ENCODE measurements around the gene CABP2.

DNA sequence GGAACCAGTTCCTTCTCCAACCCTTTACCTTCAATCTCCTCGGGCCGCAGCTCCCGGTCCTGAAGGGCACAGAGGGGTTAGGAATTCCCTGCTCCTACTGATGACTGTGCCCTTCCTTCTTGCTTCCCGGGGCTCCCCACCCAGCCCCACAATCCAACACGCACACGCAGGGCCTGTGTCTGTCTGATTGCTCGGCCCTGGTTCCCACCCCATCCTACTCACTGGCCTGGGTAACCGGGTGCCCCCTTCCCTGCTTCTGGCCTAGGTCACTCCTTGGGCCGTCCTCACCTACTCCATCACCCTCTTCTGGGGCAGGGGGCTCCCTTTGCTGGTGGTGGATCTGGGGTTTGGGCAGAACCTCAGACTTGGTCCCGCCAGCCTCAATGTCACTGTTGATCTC, 1.3 kb downstream of the CABP2 start:
- no peak for TF ChIP-seq POLR2A (IDR thresholded peaks at IDR 0.05; ENCODE audit: low read depth, low read length)
- no peak for TF ChIP-seq TAF1 (IDR thresholded peaks at IDR 0.05; ENCODE audit: borderline replicate concordance, low read depth, low read length)
- no peak for TF ChIP-seq POLR2AphosphoS5 (IDR thresholded peaks at IDR 0.05; ENCODE audit: low read depth, low read length)
